HL-60 (cell line): ENCODE measurements around the gene ARID2.

Experiments used
- DNase-seq, 2 experiments: peaks; one replicate each; pipeline ENCODE4 v3.0.0-alpha.2; 2010 to 2020; ENCODE audit warnings: low read depth in 1 of 2, low spot score in 1 of 2
- H3K27ac ChIP-seq: fragments of 250-450 bp; sonication (Bioruptor Pico); replicated peaks from 2 replicates; pipeline ENCODE4 v1.5.1; 2020; ENCODE audit warnings: mild to moderate bottlenecking, moderate library complexity
- H3K27me3 ChIP-seq: fragments of 250-450 bp; sonication (Bioruptor Pico); 2 replicates; pipeline ENCODE4 v1.5.1; 2021; ENCODE audit warnings: mild to moderate bottlenecking, moderate library complexity; ENCODE audit not compliant: insufficient read depth, poor library complexity, severe bottlenecking
- H3K4me3 ChIP-seq: replicated peaks from 2 replicates; pipeline ENCODE4 v1.5.1; 2011; ENCODE audit warnings: mild to moderate bottlenecking, control low read depth, low read length; ENCODE audit not compliant: insufficient read depth
- CTCF ChIP-seq: IDR thresholded peaks from one replicate; pipeline ENCODE4 v1.5.1; 2011; ENCODE audit warnings: low read length, control low read depth, inconsistent platforms; ENCODE audit not compliant: insufficient read depth
- GABPA ChIP-seq: IDR thresholded peaks from 2 replicates; pipeline ENCODE4 v1.6.1; 2012; ENCODE audit warnings: low read depth
- POLR2AphosphoS5 ChIP-seq: IDR thresholded peaks from 2 replicates; pipeline ENCODE4 v1.6.1; 2012; ENCODE audit warnings: low read depth
- REST ChIP-seq: IDR thresholded peaks from 2 replicates; pipeline ENCODE4 v1.6.1; 2012; ENCODE audit warnings: low read depth; ENCODE audit not compliant: insufficient replicate concordance
- SPI1 ChIP-seq: IDR thresholded peaks from 2 replicates; pipeline ENCODE4 v1.6.1; 2012; ENCODE audit warnings: low read depth, mild to moderate bottlenecking, borderline replicate concordance

ARID2 gene

GRCh38 chr12:45781080-45781479 lies 51.6 kb downstream of the ARID2 start:
- no peak for DNase-seq
- TF ChIP-seq SPI1 (no peak), POLR2AphosphoS5 (no peak), CTCF (no peak), REST (no peak), GABPA (no peak)
- Histone ChIP-seq H3K4me3 (no peak overlapping the region), H3K27me3 (no peaks in the 10 kb centered on the region), H3K27ac (no peak overlapping the region)

GRCh38 chr12:45785315-45785714 lies 55.8 kb downstream of the ARID2 start:
- TF ChIP-seq CTCF (no peak), POLR2AphosphoS5 (no peak)

GRCh38 chr12:45789025-45789424 lies 59.5 kb downstream of the ARID2 start:
- DNase-seq, result peak; percentile 6 to 15
- Histone ChIP-seq H3K27me3 (no peaks in the 10 kb centered on the region), H3K27ac (no peak overlapping the region), H3K4me3 (no peak overlapping the region)
- TF ChIP-seq CTCF (no peak), POLR2AphosphoS5 (no peak), GABPA (no peak), REST (no peak), SPI1 (no peak)

More at GRCh38 chr12:45785315-45785714, 55.8 kb downstream of the ARID2 start:
- Histone ChIP-seq H3K4me3 (no peak overlapping the region), H3K27ac (no peak overlapping the region), H3K27me3 (no peaks in the 10 kb centered on the region)
- DNase-seq, result no peak

- no peak for DNase-seq
- no peak overlapping the region for H3K4me3 ChIP-seq
- no peak overlapping the region for H3K27ac ChIP-seq
- no peak for TF ChIP-seq POLR2AphosphoS5
- no peak for TF ChIP-seq GABPA
- peak; percentile 88 for TF ChIP-seq REST
- no peak for TF ChIP-seq CTCF
- H3K27me3 ChIP-seq, result no peaks in the 10 kb centered on the region
Measured at GRCh38 chr12:45794422-45794821, 64.9 kb downstream of the ARID2 start.
